GM18519 (cell line): Measurements from ENCODE around the gene SLCO1B1.
"Not testable (repeated sequence)": the region's sequence is repeated elsewhere in the genome, so short reads cannot be mapped to it uniquely, and the experiment has no call there.

Experiments
- ATAC-seq: cut with Tn5 transposase; IDR thresholded peaks from one replicate; pipeline ENCODE4 v1.9.1; 2021; ENCODE audit warnings: mild to moderate bottlenecking, moderate library complexity; ENCODE audit not compliant: unreplicated experiment, low FRiP score

SLCO1B1 gene, protein sequence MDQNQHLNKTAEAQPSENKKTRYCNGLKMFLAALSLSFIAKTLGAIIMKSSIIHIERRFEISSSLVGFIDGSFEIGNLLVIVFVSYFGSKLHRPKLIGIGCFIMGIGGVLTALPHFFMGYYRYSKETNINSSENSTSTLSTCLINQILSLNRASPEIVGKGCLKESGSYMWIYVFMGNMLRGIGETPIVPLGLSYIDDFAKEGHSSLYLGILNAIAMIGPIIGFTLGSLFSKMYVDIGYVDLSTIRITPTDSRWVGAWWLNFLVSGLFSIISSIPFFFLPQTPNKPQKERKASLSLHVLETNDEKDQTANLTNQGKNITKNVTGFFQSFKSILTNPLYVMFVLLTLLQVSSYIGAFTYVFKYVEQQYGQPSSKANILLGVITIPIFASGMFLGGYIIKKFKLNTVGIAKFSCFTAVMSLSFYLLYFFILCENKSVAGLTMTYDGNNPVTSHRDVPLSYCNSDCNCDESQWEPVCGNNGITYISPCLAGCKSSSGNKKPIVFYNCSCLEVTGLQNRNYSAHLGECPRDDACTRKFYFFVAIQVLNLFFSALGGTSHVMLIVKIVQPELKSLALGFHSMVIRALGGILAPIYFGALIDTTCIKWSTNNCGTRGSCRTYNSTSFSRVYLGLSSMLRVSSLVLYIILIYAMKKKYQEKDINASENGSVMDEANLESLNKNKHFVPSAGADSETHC

DNA sequence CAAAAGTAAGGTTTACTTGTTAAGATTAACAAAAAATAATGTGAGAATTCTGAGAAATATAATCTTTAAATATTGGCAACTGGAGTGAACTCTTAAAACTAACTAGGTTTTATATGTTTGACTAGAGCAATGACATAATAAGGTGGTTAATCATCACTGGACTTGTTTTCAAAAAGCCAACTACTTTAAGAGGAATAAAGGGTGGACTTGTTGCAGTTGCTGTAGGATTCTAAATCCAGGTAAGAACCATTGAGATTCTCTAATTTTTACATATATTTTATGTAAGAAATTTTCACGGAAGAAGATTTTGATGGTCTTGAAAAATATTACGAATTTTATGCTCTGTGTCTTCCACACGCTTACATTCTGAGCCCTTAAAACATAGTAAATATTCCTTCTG lies at the start of gene SLCO1B1:
TSS of gene SLCO1B1 (plus strand) at position 197 of the 400 bp plus-strand sequence. CDS start 10,381 bp downstream, outside the sequence.
- ATAC-seq = no peak

DNA sequence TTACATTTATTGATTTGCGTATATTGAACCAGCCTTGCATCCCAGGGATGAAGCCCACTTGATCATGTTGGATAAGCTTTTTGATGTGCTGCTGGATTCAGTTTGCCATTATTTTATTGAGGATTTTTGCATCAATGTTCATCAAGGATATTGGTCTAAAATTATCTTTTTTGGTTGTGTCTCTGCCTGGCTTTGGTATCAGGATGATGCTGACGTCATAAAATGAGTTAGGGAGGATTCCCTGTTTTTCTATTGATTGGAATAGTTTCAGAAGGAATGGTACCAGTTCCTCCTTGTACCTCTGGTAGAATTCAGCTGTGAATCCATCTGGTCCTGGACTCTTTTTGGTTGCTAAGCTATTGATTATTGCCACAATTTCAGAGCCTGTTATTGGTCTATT lies 46.2 kb upstream of the SLCO1B1 start:
- not testable (repeated sequence) for ATAC-seq

DNA sequence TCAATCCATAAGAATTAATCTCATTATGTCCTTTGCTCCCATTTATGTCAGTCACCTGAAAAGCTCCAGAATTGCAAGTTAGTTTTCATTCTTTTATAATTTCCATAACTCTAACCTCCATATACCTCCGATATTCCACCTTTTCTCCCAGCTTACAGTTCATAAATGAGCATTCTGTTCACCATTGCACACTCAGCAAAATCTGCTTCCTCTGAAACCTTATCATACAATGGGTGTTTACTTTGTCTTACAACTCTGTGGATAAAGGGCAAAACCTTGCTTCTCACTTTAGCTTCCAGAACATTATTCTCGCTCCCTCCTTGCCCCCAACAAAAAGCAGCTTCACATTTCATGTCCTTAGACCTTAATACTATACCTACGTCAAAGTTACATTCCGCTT lies 19.3 kb upstream of the SLCO1B1 start:
- ATAC-seq = no peak

DNA sequence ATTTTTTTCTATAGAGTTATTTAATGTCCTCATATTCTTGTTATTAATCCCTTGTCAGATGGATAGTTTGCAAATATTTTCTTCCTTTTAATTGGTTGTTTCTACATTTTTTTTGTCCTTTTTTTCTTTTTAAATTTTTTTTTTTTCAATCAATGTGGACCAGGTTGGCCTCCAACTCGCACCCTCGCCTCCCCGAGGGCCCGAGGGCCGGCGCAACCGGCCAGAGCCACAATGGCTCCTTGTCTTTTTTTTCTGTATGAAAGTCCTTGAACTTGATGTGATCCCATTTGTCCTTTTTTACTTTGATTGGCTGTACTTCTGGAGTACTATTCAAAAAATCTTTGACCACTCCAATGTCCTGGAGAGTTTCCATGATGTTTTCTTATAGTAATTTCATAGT lies 17.7 kb upstream of the SLCO1B1 start:
- ATAC-seq = no peak

DNA sequence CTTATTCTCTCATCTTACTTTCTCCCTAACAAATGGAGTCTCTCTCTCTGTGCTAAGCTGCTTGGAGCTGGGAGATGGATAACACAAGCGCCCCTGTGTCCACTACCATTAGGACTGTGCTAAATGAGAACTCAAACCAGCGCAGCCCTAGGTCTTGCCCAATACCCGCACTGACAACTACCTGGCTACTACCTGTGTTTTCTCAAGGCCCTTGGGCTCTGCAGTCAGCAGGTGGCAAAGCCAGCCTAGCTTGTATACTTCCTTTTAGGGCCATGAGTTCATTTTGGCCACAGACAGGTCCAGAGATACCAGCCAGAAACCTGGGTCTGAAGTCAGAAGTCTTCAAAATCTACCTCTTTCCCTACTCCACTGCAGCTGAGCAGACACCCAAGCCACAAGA lies 13.0 kb upstream of the SLCO1B1 start:
- ATAC-seq = no peak

DNA sequence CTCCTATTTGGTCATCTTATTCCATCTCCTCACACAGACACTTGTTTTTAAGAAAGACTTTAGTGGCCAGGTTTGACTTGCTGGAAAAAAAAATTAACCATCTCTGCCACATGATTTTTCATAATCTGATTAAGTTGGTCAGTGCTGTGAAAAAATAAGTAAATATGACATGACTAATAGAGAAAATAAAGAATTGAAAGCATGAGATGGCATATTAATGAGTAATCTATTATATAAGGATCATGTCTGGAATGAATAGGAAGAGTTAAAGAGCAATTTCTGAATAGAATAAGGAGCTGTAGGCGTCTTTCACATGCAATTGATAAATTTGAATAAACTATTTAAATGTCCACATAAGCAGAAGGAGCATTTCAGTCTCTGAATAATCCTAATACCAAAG lies 12.2 kb upstream of the SLCO1B1 start:
- ATAC-seq = no peak

DNA sequence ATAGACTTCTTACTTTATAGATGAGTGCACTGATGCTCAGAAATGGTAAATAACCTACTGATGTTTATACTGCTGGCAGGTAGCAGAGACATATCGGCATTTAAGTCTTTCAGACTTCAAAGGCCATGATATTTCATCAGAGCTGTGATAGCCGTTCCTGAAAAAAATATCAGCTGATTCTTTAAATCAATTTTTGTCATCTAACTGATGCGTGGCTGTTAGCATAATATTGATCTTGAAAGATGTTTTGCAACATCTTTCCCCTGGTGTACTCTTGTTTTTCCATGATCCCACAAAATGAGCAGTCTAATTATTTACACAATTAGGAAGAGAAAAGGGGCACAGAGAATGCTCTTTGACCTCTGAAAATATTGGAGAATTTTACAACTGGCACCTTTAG lies 1.6 kb upstream of the SLCO1B1 start:
- ATAC-seq = no peak

DNA sequence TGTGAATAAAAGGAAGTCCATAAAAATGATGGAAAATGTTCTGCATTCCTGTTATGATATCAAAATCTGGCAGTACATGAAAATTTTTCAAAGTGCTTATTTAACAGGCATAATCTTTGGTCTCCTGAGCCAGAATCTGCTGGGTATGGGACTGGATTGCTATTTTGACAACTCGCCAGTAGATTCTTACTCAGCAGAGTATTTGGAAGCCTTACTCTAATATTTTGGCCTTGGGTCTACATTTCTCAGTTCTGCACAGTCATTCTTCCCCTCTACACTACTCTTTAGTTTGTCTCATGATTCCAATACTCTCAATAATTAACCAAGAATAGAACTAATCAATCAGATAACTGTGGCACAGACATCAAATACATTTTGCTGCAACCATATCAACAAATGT lies 1.1 kb upstream of the SLCO1B1 start:
- ATAC-seq = no peak

DNA sequence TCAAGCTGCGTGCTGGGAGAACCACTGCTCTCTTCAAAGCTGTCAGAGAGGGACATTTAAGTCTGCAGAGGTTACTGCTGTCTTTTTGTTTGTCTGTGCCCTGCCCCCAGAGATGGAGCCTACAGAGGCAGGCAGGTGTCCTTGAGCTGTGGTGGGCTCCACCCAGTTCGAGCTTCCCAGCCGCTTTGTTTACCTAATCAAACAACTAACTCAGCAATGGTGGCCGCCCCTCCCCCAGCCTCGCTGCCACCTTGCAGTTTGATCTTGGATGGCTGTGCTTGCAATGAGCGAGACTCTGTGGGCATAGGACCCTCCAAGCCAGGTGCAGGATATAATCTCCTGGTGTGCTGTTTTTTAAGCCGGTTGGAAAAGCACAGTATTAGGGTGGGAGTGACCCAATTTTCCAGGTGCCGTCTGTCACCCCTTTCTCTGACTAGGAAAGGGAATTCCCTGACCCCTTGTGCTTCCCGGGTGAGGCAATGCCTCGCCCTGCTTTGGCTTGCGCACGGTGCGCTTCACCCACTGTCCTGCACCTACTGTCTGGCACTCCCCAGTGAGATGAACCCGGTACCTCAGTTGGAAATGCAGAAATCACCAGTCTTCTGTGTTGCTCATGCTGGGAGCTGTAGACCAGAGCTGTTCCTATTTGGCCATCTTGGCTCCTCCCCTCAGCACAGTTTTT lies 6.5 kb downstream of the SLCO1B1 start:
- ATAC-seq = not testable (repeated sequence)

DNA sequence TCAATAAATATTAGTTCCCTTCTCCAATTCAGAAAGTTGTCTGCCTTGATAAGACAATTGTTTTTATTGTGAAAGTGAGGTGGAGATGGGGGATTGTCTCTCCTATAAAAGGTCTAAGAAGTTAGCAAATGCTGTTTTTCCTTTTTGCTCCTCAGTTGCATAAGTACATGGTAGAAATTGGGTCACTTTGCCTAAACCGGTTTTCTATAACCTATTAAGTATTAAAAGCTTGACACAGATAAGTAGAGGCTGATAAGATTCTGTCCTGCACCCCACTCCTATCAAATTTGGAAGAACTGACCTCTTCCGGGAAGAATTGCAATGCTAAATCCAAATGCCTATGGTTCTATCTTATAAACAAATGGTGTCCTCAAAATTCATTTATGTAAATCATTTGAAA lies 7.0 kb downstream of the SLCO1B1 start:
- no peak for ATAC-seq

DNA sequence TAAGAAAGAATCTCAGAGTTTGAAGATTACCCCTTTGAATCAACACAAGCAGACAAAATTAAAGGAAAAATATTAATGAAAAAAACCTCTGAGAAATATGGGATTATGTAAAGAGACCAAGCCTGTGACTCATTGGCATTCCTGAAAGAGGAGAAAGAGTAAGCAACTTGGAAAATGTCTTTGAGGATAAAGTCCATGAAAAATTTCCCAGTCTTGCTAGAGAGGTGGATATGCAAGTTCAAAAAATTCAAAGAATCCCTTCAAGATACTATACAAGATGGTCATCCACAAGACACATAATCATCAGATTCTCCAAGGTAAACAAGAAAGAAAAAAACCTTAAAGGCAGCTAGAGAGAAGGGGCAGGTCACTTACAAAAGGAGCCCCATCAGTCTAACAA lies 13.3 kb downstream of the SLCO1B1 start:
- no peak for ATAC-seq

DNA sequence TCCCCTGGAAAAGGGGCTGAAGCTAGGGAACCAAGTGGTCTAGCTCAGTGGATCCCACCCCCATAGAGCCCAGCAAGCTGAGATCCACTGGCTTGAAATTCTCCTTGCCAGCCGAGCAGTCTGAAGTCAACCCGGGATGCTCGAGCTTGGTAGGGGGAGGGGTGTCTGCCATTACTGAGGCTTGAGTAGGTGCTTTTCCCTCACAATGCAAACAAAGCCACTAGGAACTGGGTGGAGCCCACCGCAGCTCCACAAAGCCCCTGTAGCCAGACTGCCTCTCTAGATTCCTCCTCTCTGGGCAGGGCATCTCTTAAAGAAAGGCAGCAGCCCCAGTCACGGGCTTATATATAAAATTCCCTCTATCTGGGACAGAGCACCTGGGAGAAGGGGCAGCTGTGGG lies 18.9 kb downstream of the SLCO1B1 start:
- not testable (repeated sequence) for ATAC-seq

DNA sequence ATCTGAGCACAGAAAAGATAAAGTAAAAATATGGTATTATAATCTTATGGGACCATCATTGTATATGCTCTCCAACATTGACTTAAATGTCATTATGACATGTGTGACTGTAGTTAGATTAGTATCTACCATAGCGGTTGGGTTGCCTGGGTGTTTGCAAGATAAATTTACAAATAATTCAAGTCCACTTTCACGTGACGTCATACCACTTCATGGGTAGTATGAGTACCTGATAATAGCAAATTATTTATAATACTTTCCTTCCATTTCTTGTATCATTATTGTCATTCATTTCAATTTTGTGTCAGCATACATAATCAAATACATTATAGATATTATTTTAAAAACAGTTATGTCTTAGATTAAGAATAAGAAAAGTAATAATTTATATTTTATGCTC lies 20.2 kb downstream of the SLCO1B1 start:
- no peak for ATAC-seq

DNA sequence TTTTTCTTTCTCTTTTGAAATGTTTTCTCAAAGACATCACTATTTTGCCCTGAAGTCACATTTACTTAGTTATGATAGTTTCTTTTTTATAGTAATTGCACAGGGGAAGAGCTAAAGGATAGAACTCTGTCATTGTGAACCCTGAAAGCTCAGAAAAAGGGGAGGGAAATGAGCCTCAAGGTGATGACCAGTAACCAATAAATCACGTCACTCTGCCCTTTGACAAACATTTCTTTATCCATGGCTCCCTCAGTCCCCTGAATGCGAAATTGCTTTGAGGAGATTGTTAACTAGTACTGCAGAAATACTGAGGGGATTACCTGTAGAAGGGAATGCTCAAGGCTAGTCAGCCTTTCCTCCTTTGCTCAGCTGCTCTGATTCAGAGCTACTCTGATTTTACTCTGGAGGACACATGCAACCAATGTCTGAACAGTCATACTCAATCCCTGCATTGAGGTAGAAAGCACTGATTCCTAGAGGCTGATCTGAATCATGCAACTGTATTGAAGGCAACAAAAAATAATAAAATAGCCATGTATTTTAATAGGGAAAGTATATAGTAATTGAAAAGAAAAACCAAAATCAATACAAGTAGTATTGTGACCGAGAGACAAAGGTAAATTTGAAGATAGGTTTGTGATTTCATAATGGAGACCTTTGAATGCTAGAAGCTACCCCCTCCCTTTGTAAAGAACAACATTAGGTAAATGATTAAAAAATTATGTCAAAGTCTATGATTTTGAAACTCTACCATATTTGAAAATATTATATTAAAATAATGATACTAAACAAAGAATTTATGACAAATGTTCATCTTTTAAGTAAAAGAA lies 24.7 kb downstream of the SLCO1B1 start:
- ATAC-seq = no peak

DNA sequence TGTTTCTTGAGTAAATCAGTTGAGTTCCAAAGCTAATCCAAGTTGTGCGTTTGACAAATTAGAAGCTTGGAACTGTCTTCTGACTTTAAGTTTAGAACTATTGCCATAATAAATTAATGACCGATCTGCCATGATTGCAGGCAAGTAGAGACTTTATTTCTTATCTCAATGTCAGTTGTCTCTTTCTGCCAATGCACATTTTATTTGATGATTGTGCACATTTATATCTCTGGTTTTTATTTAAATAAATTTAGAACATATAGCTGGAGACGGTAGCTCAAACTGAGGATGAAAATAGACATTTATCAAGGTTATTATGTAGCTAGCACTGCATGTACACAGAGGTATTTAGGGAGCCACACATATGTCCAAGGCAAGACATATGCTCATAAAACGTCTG lies 34.1 kb downstream of the SLCO1B1 start:
- no peak for ATAC-seq

DNA sequence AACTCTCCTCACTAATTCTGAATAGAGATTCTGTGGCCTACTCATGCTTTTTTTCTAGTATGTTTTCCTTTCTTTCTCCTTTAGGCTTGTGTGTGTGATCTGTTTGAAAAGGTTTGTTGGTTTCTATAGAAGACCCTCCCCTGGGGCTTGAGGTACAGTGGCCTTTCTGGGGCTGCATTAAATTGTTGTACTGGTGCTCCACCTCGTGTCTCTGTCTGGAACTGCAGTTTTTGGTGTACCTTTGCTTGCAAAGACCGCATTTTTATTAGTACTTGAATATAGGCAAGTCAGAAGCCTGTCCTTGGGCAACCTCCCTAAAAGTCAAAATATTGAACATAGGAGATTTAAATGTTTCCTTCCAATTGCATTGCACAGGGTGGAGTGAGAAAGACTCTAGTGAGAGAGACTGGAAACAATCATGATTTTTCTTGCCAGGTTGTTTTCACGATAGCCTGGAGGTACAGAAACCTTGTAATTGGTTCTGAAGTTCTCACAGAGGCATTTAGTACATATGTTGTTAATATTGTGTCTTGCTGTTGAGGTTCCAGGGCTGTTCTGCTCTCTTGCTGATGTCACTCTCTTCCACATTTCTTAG lies 39.0 kb downstream of the SLCO1B1 start:
- ATAC-seq = peak; percentile 50

DNA sequence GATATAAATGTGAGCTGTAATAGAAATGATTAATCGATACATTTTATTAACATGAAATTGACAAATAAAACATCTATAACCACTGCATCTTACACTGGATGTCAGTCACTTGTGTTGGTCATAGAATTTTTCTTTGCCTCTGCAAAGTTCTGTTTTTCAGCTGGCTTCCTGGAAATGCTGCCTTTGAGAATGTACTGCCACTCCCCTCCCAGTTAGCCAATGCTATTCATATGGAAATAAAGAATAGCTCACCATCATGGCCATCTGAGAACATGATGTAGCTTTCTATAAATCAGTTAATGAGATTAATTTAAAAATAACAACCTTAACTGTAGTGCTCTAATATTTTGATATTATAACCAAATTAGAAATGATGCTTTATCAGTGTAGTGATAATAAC lies 41.1 kb downstream of the SLCO1B1 start:
- no peak for ATAC-seq

DNA sequence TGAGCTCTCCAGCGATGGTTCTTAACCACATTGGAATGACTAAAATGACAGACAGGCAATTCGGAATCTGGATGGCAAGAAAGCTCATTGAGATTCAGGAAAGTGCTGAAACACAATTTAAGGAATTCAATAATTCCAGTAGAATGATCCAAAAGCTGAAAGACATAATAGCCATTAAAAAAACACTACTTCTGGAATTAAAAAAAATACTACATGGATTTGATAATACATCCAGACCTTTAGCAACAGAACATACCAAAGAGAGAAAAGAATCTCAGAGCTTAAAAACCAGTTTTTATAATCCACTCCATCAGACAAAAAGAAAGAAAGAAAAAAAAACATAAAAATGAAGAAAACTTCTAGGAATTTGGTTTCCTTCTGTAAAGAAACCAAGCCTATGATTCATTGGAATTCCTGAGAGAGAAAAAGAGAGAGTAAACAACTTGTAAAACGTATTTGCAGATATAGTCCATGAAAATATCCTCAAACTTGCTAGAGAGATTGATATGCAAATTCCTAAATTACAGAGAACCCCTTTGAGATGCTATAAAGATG lies 52.8 kb downstream of the SLCO1B1 start:
- no peak for ATAC-seq

DNA sequence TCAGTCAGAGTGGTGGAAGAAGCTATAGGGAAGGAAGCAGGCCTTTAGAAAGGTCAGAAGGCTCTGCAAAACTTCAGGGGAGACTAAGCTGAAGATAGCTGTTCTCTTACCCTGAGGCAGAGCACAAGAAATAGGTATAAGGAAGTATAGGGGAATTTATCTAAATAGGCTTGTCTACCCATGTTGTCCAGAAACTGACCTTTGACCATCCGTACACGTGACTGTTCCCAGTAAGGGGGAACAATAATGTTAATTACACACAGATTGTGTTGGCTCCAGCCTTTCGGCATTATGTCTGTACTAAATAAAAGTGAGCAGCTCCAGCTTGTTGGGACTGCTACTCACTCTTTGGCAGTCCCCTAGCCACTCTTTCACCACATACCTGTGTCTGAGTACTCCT lies 59.0 kb downstream of the SLCO1B1 start:
- no peak for ATAC-seq

DNA sequence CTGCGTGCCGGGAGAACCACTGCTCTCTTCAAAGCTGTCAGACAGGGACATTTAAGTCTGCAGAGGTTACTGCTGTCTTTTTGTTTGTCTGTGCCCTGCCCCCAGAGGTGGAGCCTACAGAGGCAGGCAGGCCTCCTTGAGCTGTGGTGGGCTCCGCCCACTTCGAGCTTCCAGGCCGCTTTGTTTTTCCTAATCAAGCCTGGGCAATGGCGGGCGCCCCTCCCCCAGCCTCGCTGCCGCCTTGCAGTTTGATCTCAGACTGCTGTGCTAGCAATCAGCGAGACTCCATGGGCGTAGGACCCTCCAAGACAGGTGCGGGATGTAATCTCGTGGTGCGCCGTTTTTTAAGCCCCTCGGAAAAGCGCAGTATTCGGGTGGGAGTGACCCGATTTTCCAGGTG lies 83.4 kb downstream of the SLCO1B1 start:
- not testable (repeated sequence) for ATAC-seq
